MM.1S (cell line): Measurements from ENCODE around the gene ATP6V0A1.

ENCODE experiments used
- DNase-seq: peaks from one replicate; pipeline ENCODE4 v3.0.0-alpha.2; 2015
- H2AFZ ChIP-seq: fragments of 300-600 bp; sonication (generic); 2 replicates; pipeline ENCODE4 v1.6.0; 2016; ENCODE audit warnings: antibody characterized with exemption, low read length
- H3F3A ChIP-seq: fragments of 300-600 bp; sonication (generic); 2 replicates; pipeline ENCODE4 v1.6.1; 2016; ENCODE audit warnings: mild to moderate bottlenecking, antibody characterized with exemption, low read length, moderate library complexity, mixed read lengths; ENCODE audit not compliant: insufficient read depth
- H3K27ac ChIP-seq: fragments of 300-600 bp; sonication (generic); 2 replicates; pipeline ENCODE4 v1.5.1; 2016; ENCODE audit warnings: mild to moderate bottlenecking, low read length
- H3K27me3 ChIP-seq: fragments of 300-600 bp; sonication (generic); replicated peaks from 2 replicates; pipeline ENCODE4 v1.6.0; 2016; ENCODE audit warnings: low read length; ENCODE audit not compliant: insufficient read depth
- H3K36me3 ChIP-seq: fragments of 300-600 bp; sonication (generic); replicated peaks from 2 replicates; pipeline ENCODE4 v1.6.1; 2016; ENCODE audit warnings: mild to moderate bottlenecking, low read length, mixed read lengths; ENCODE audit not compliant: insufficient read depth
- H3K4me1 ChIP-seq: fragments of 300-600 bp; sonication (generic); 2 replicates; pipeline ENCODE4 v1.6.1; 2016; ENCODE audit warnings: low read length, mixed read lengths
- H3K4me2 ChIP-seq: fragments of 300-600 bp; sonication (generic); 2 replicates; pipeline ENCODE4 v1.6.0; 2016; ENCODE audit warnings: low read depth, low read length
- H3K4me3 ChIP-seq: fragments of 300-600 bp; sonication (generic); 2 replicates; pipeline ENCODE4 v1.5.1; 2016; ENCODE audit warnings: low read length, mixed read lengths
- H3K79me2 ChIP-seq: fragments of 300-600 bp; sonication (generic); 2 replicates; pipeline ENCODE4 v1.6.1; 2016; ENCODE audit warnings: mixed run types, low read length, mixed read lengths
- H3K9ac ChIP-seq: fragments of 300-600 bp; sonication (generic); 2 replicates; pipeline ENCODE4 v1.6.1; 2016; ENCODE audit warnings: low read length, mixed read lengths
- H3K9me2 ChIP-seq: fragments of 300-600 bp; sonication (generic); replicated peaks from 2 replicates; pipeline ENCODE4 v1.6.1; 2016; ENCODE audit warnings: mild to moderate bottlenecking, low read length, mixed read lengths; ENCODE audit not compliant: insufficient read depth
- H3K9me3 ChIP-seq: fragments of 300-600 bp; sonication (generic); replicated peaks from 2 replicates; pipeline ENCODE4 v1.6.1; 2016; ENCODE audit warnings: mild to moderate bottlenecking, low read length, mixed read lengths; ENCODE audit not compliant: insufficient read depth
- H4K20me1 ChIP-seq: fragments of 300-600 bp; sonication (generic); 2 replicates; pipeline ENCODE4 v1.6.1; 2016; ENCODE audit warnings: mild to moderate bottlenecking, low read length, moderate library complexity, mixed read lengths; ENCODE audit not compliant: insufficient read depth
- CTCF ChIP-seq: fragments of 300-600 bp; sonication (generic); IDR thresholded peaks from 2 replicates; pipeline ENCODE4 v1.5.1; 2016; ENCODE audit warnings: antibody characterized with exemption, low read length, mixed read lengths
- EZH2 ChIP-seq: fragments of 300-600 bp; sonication (generic); optimal IDR thresholded peaks from 2 replicates; pipeline ENCODE3; 2017; ENCODE audit warnings: low read depth, mild to moderate bottlenecking, antibody characterized with exemption, low read length, mixed read lengths
- EZH2phosphoT487 ChIP-seq: fragments of 300-600 bp; sonication (generic); IDR thresholded peaks from 2 replicates; pipeline ENCODE4 v1.6.1; 2018; ENCODE audit warnings: antibody characterized with exemption, low read length

The ATP6V0A1 gene

GRCh38 chr17:42525221-42525620 is 66.5 kb downstream of the ATP6V0A1 start:
- no peak for DNase-seq
- Histone ChIP-seq H3K9me3 (no peaks in the 10 kb centered on the region), H3K9me2 (no peaks in the 10 kb centered on the region), H3K27ac (no peak overlapping the region), H2AFZ (no peak overlapping the region), H3F3A (peaks cover 7% of the 10 kb centered on the region; the same call in 1 of the 2 replicates), H3K36me3 (no peaks in the 10 kb centered on the region), H3K4me3 (no peak overlapping the region), H3K79me2 (no peaks in the 10 kb centered on the region), H3K27me3 (no peaks in the 10 kb centered on the region), H4K20me1 (no peaks in the 10 kb centered on the region), H3K4me1 (peaks cover 6% of the 10 kb centered on the region), H3K9ac (no peak overlapping the region), H3K4me2 (no peak overlapping the region)
- no peak for TF ChIP-seq EZH2
- TF ChIP-seq EZH2phosphoT487, result no peak
- no peak for TF ChIP-seq CTCF

GRCh38 chr17:42526031-42526444 is 67.4 kb downstream of the ATP6V0A1 start:
- Histone ChIP-seq H3K27ac (no peak overlapping the region), H2AFZ (no peak overlapping the region), H3K4me1 (peaks cover 14% of the 10 kb centered on the region)

GRCh38 chr17:42527932-42528331 is 69.3 kb downstream of the ATP6V0A1 start:
- H3K9me3 ChIP-seq, result no peaks in the 10 kb centered on the region
- TF ChIP-seq EZH2 (no peak), CTCF (no peak), EZH2phosphoT487 (no peak)

More at GRCh38 chr17:42526031-42526444, 67.4 kb downstream of the ATP6V0A1 start:
- Histone ChIP-seq H3K9ac (no peak overlapping the region), H3K27me3 (no peaks in the 10 kb centered on the region), H3K9me3 (no peaks in the 10 kb centered on the region), H3K36me3 (no peaks in the 10 kb centered on the region), H3F3A (peaks cover 14% of the 10 kb centered on the region), H3K4me2 (no peak overlapping the region), H4K20me1 (no peaks in the 10 kb centered on the region), H3K79me2 (no peaks in the 10 kb centered on the region), H3K4me3 (no peak overlapping the region), H3K9me2 (no peaks in the 10 kb centered on the region)
- no peak for DNase-seq
- TF ChIP-seq CTCF (no peak), EZH2phosphoT487 (no peak), EZH2 (no peak)

More at GRCh38 chr17:42527932-42528331, 69.3 kb downstream of the ATP6V0A1 start:
- H3K4me3 ChIP-seq, result no peak overlapping the region
- DNase-seq, result no peak
- no peaks in the 10 kb centered on the region for H3K27me3 ChIP-seq
- H3F3A ChIP-seq, result peaks cover 22% of the 10 kb centered on the region
- peaks cover 22% of the 10 kb centered on the region for H3K4me1 ChIP-seq
- no peaks in the 10 kb centered on the region for H3K36me3 ChIP-seq
- no peak overlapping the region for H3K9ac ChIP-seq
- H3K79me2 ChIP-seq, result no peaks in the 10 kb centered on the region
- no peak overlapping the region for H3K27ac ChIP-seq
- no peak overlapping the region for H2AFZ ChIP-seq
- H3K4me2 ChIP-seq, result no peak overlapping the region
- H4K20me1 ChIP-seq, result no peaks in the 10 kb centered on the region
- H3K9me2 ChIP-seq, result no peaks in the 10 kb centered on the region
